CD14-positive monocyte (primary cell): ENCODE measurements around the gene PLD1. TPM values are rescaled to one million over a fixed set of nuclear protein-coding genes. Genes with fewer than 3 reads are reported as not detected.
A peak's percentile ranks its signal among the peaks of the same experiment; 100 is the strongest.

ENCODE experiments used
- DNase-seq, 3 donors: peaks; one replicate each; pipeline ENCODE4 v3.0.0-alpha.2; 2011 to 2022
- H2AFZ ChIP-seq: 2 replicates; pipeline ENCODE4 v1.6.0; 2012; ENCODE audit warnings: mild to moderate bottlenecking, low read depth, low read length, inconsistent platforms; ENCODE audit not compliant: insufficient read depth, poor library complexity, severe bottlenecking
- H3K27ac ChIP-seq, 2 donors: 1 replicate in 1 of 2; 2 replicates in 1 of 2; pipeline ENCODE4 v1.5.1; 2012 to 2013; ENCODE audit warnings: low read length in 2 of 2, control low read depth in 1 of 2, inconsistent platforms in 1 of 2, low read depth in 1 of 2, mild to moderate bottlenecking in 1 of 2
- H3K27me3 ChIP-seq, 2 donors: one replicate each; pipeline versions ENCODE4 v1.6.0 to v1.6.1; 2011 to 2013; ENCODE audit warnings: low read length in 2 of 2; ENCODE audit not compliant: control insufficient read depth in 2 of 2, insufficient read depth in 2 of 2
- H3K36me3 ChIP-seq, 2 donors: replicated peaks in 1 of 2; 1 replicate in 1 of 2; 2 replicates in 1 of 2; pipeline versions ENCODE4 v1.5.1 to v1.6.1; 2012 to 2013; ENCODE audit warnings: low read length in 2 of 2, control low read depth in 1 of 2, inconsistent platforms in 1 of 2, mild to moderate bottlenecking in 1 of 2; ENCODE audit not compliant: insufficient read depth in 2 of 2, control insufficient read depth in 1 of 2
- H3K4me1 ChIP-seq, 2 donors: 1 replicate in 1 of 2; 2 replicates in 1 of 2; pipeline versions ENCODE4 v1.5.1 to v1.6.1; 2012 to 2013; ENCODE audit warnings: low read length in 2 of 2, control low read depth in 1 of 2, inconsistent platforms in 1 of 2, mild to moderate bottlenecking in 1 of 2, moderate library complexity in 1 of 2; ENCODE audit not compliant: insufficient read depth in 2 of 2, control insufficient read depth in 1 of 2
- H3K4me2 ChIP-seq: replicated peaks from 2 replicates; pipeline ENCODE3; 2012; ENCODE audit warnings: low read length, moderate library complexity, mild to moderate bottlenecking; ENCODE audit not compliant: poor library complexity, severe bottlenecking; ENCODE audit errors: extremely low read depth
- H3K4me3 ChIP-seq, 3 experiments: fragments of 200-600 bp in 1 of 3; sonication (generic) in 1 of 3; replicated peaks in 1 of 3; 1 replicate in 2 of 3; 2 replicates in 1 of 3; pipeline ENCODE4 v1.5.1; 2011 to 2013; ENCODE audit warnings: low read length in 3 of 3, mild to moderate bottlenecking in 3 of 3, control low read depth in 2 of 3, low read depth in 2 of 3, inconsistent platforms in 1 of 3, moderate library complexity in 1 of 3
- H3K79me2 ChIP-seq: 2 replicates; pipeline ENCODE4 v1.6.0; 2012; ENCODE audit warnings: mild to moderate bottlenecking, control low read depth, inconsistent platforms, low read length, moderate library complexity; ENCODE audit not compliant: insufficient read depth
- H3K9ac ChIP-seq: 2 replicates; pipeline ENCODE4 v1.6.0; 2017; ENCODE audit warnings: low read length, mild to moderate bottlenecking; ENCODE audit not compliant: insufficient read depth, poor library complexity, severe bottlenecking
- H3K9me3 ChIP-seq, 2 donors: replicated peaks in 1 of 2; 1 replicate in 1 of 2; 2 replicates in 1 of 2; pipeline versions ENCODE4 v1.5.1 to v1.6.1; 2012 to 2013; ENCODE audit warnings: low read length in 2 of 2, control low read depth in 1 of 2; ENCODE audit not compliant: control insufficient read depth in 1 of 2, insufficient read depth in 1 of 2
- H4K20me1 ChIP-seq: 2 replicates; pipeline ENCODE4 v1.6.0; 2012; ENCODE audit warnings: mild to moderate bottlenecking, low read length, control low read depth, moderate library complexity; ENCODE audit not compliant: insufficient read depth
- H3K27ac Mint-ChIP-seq, 7 donors: one replicate each; pipeline ENCODE4 v1.8.0; 2020; ENCODE audit warnings: mild to moderate bottlenecking in 7 of 7, mixed read lengths in 7 of 7, moderate library complexity in 6 of 7, inconsistent platforms in 2 of 7
- H3K27me3 Mint-ChIP-seq, 3 donors: one replicate each; pipeline ENCODE4 v1.8.0; 2021 to 2022; ENCODE audit warnings: low read depth in 3 of 3, mild to moderate bottlenecking in 3 of 3, mixed read lengths in 3 of 3, moderate library complexity in 3 of 3, inconsistent platforms in 1 of 3
- H3K36me3 Mint-ChIP-seq, 2 donors: one replicate each; pipeline ENCODE4 v1.8.0; 2020; ENCODE audit warnings: mixed read lengths in 2 of 2, inconsistent platforms in 1 of 2, mild to moderate bottlenecking in 1 of 2
- H3K4me1 Mint-ChIP-seq: one replicate; pipeline ENCODE4 v1.8.0; 2020; ENCODE audit warnings: mild to moderate bottlenecking, mixed read lengths
- H3K4me3 Mint-ChIP-seq, 2 donors: one replicate each; pipeline ENCODE4 v1.8.0; 2020; ENCODE audit warnings: mild to moderate bottlenecking in 2 of 2, mixed read lengths in 2 of 2, moderate library complexity in 1 of 2
- H3K9me3 Mint-ChIP-seq, 7 donors: one replicate each; pipeline ENCODE4 v1.8.0; 2020 to 2022; ENCODE audit warnings: mixed read lengths in 7 of 7, mild to moderate bottlenecking in 6 of 7, moderate library complexity in 6 of 7, inconsistent platforms in 2 of 7
- WGBS: methylation state at CpG from one replicate; pipeline ENCODE4 v1.1.5; 2013; ENCODE audit warnings: missing lambda C conversion rate; ENCODE audit not compliant: insufficient coverage; 5-methylcytosine and 5-hydroxymethylcytosine counted together
- intact Hi-C, 2 donors: fragments of 100-400 bp; cut with micrococcal nuclease; formaldehyde crosslinking; loops; one replicate each; pipeline versions ENCODE4 v1.15.0 to v1.15.1; 2023
- polyA plus RNA-seq, 3 donors: library from polyadenylated mRNA; depleted of rRNA in 1 of 3; unstranded in 2 of 3; stranded (reverse) in 1 of 3; fragments of 300-500 nt in 2 of 3; fragments of >200 nt in 1 of 3; fragmentation: Illumina TruSeq in 2 of 3; gene quantifications; 1 replicate in 2 of 3; 2 replicates in 1 of 3; pipeline ENCODE4 v1.2.3, GENCODE V29; 2012 to 2021
- TF ChIP-seq, protein P1 (sequence below): fragments of 200-600 bp; IDR thresholded peaks from one replicate; pipeline ENCODE4 v1.8.0; 2022; ENCODE audit warnings: antibody characterized with exemption, mild to moderate bottlenecking

PLD1 gene
- polyA plus RNA-seq, 3 donors: 5.1 to 7.9 (median 5.8) TPM

DNA sequence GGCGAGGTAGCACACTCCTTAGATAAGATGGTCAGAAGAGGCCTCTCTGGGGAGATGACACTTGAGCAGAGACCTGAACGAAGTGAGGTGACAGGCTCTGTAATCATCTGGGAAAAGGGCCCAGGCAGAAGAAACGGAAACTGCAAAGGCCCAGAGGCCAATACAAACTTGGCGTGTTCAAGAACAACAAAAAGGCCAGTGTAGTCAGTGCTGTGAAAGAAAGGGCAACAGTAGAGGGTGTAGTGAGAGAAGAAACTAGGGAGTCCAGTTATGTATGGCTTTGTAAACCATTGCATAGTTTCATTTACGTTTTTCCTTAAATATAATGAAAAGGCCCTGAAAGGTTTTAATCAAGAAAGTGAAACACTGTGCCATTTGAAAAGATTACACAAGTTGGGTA lies 31.8 kb downstream of the PLD1 start:
- WGBS: 93% methylated on average over 5 of the region's 5 CpGs
- intact Hi-C loops: loop anchor here (5.0 kb wide), 2 partner anchors 34 to 59 kb away; partner anchors contain the start of gene PLD1 (in 2 of the 2)
- peak overlapping the region; percentile 79 to 100 (median 91) for H3K27ac Mint-ChIP-seq
- H3K36me3 ChIP-seq: no peaks in the 10 kb centered on the region
- peak overlapping the region in 1 of 2 donors; percentile 97 for H3K27ac ChIP-seq
- no peak overlapping the region for H3K4me3 Mint-ChIP-seq
- H3K4me3 ChIP-seq: no peak overlapping the region
- H3K79me2 ChIP-seq: peaks cover 80% of the 10 kb centered on the region
- H4K20me1 ChIP-seq: no peaks in the 10 kb centered on the region
- no peak overlapping the region for H3K9ac ChIP-seq
- peaks cover 33% of the 10 kb centered on the region for H3K4me1 Mint-ChIP-seq
- H2AFZ ChIP-seq: no peak overlapping the region
- TF ChIP-seq, protein P1, sequence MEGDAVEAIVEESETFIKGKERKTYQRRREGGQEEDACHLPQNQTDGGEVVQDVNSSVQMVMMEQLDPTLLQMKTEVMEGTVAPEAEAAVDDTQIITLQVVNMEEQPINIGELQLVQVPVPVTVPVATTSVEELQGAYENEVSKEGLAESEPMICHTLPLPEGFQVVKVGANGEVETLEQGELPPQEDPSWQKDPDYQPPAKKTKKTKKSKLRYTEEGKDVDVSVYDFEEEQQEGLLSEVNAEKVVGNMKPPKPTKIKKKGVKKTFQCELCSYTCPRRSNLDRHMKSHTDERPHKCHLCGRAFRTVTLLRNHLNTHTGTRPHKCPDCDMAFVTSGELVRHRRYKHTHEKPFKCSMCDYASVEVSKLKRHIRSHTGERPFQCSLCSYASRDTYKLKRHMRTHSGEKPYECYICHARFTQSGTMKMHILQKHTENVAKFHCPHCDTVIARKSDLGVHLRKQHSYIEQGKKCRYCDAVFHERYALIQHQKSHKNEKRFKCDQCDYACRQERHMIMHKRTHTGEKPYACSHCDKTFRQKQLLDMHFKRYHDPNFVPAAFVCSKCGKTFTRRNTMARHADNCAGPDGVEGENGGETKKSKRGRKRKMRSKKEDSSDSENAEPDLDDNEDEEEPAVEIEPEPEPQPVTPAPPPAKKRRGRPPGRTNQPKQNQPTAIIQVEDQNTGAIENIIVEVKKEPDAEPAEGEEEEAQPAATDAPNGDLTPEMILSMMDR: no peak
- no peaks in the 10 kb centered on the region for H3K9me3 ChIP-seq
- no peaks in the 10 kb centered on the region for H3K27me3 ChIP-seq
- H3K4me1 ChIP-seq: peaks cover 42 to 53% of the 10 kb centered on the region in 2 donors
- H3K36me3 Mint-ChIP-seq: peaks cover 0 to 2% of the 10 kb centered on the region in 2 donors
- no peaks in the 10 kb centered on the region for H3K9me3 Mint-ChIP-seq
- H3K4me2 ChIP-seq: no peak overlapping the region
- peaks cover 0 to 4% (median 3%) of the 10 kb centered on the region in 3 donors for H3K27me3 Mint-ChIP-seq
- DNase-seq: no peak

DNA sequence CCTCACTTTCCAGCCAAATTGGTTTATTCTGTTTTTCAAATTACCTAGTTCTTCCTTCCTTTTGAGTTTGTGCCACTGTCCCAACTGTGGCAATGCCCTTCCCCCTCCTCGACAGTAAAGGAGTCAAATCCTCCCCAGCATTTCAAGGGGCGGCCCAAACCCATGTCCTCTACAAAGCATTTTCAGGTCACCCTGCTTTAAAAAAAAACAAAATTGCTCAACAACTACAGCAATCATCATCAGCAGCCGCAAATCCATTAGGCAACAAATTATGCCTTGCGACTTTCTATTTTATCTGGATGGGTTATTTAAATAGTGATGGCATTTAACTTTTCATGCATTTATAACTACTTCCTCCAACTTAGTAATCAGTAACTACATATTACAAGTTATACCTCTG lies 32.7 kb downstream of the PLD1 start:
- 0% methylated on average over 1 of the region's 4 CpGs for WGBS
- Histone ChIP-seq H3K27ac (peak overlapping the region; percentile 89 to 97), H3K4me1 (peaks cover 34 to 45% of the 10 kb centered on the region in 2 donors), H3K9ac (peak overlapping the region; percentile 63), H2AFZ (peak overlapping the region; percentile 49), H4K20me1 (peaks cover 1% of the 10 kb centered on the region), H3K79me2 (peaks cover 82% of the 10 kb centered on the region), H3K4me2 (peak overlapping the region; percentile 70), H3K36me3 (no peaks in the 10 kb centered on the region), H3K9me3 (no peaks in the 10 kb centered on the region), H3K27me3 (no peaks in the 10 kb centered on the region), H3K4me3 (peak overlapping the region; percentile 1 to 66 (median 50))
- peaks cover 0 to 2% of the 10 kb centered on the region in 2 donors for H3K36me3 Mint-ChIP-seq
- DNase-seq: peak; percentile 62 to 82 (median 73)
- H3K4me1 Mint-ChIP-seq: peaks cover 35% of the 10 kb centered on the region
- H3K27ac Mint-ChIP-seq: peak overlapping the region; percentile 98 to 100 (median 100)
- TF ChIP-seq, protein P1: no peak
- H3K9me3 Mint-ChIP-seq: no peaks in the 10 kb centered on the region
- H3K27me3 Mint-ChIP-seq: peaks cover 0 to 4% (median 3%) of the 10 kb centered on the region in 3 donors
- intact Hi-C loops: loop anchor here (5.0 kb wide), 2 partner anchors 35 to 60 kb away; partner anchors contain the start of gene PLD1 (in 2 of the 2)
- peak overlapping the region; percentile 81 to 91 for H3K4me3 Mint-ChIP-seq
